ENCODE results near the gene CSF1.

Gene CSF1

GRCh38 chr1:109914587-109915240 lies 4.1 kb downstream of the CSF1 start:
- H2AFZ ChIP-seq (ENCODE audit: low read depth, low read length): no peak overlapping the region
- no peak for TF ChIP-seq CTCF (IDR thresholded peaks at IDR 0.05; ENCODE audit: low read depth, low read length)
- no peak for TF ChIP-seq EZH2phosphoT487 (IDR thresholded peaks at IDR 0.05; ENCODE audit: low read depth)
- no peaks in the 10 kb centered on the region for H3K4me1 ChIP-seq (ENCODE audit: low read length)
- H3K4me3 ChIP-seq (ENCODE audit: low read length): no peak overlapping the region
- no peaks in the 10 kb centered on the region for H3K27me3 ChIP-seq (ENCODE audit: low read depth, low read length)
- H3K4me2 ChIP-seq (ENCODE audit: low read length): no peak overlapping the region
- no peaks in the 10 kb centered on the region for H3K79me2 ChIP-seq (ENCODE audit: low read length)
- H3K36me3 ChIP-seq (replicated peaks; ENCODE audit: low read depth, low read length): no peaks in the 10 kb centered on the region
- no peak overlapping the region for H3K9ac ChIP-seq (ENCODE audit: low read length)
- no peaks in the 10 kb centered on the region for H4K20me1 ChIP-seq (ENCODE audit: insufficient read depth, low read length)
- no peaks in the 10 kb centered on the region for H3K9me3 ChIP-seq (ENCODE audit: insufficient read depth, low read length)
- no peak overlapping the region for H3K27ac ChIP-seq (ENCODE audit: low read length)

GRCh38 chr1:109917051-109917767 lies 6.6 kb downstream of the CSF1 start:
- Histone ChIP-seq H3K9ac (ENCODE audit: low read length) (no peak overlapping the region), H2AFZ (ENCODE audit: low read depth, low read length) (no peak overlapping the region), H3K79me2 (ENCODE audit: low read length) (no peaks in the 10 kb centered on the region), H3K4me2 (ENCODE audit: low read length) (no peak overlapping the region), H3K36me3 (replicated peaks; ENCODE audit: low read depth, low read length) (no peaks in the 10 kb centered on the region), H3K27ac (ENCODE audit: low read length) (no peak overlapping the region), H3K27me3 (ENCODE audit: low read depth, low read length) (no peaks in the 10 kb centered on the region), H4K20me1 (ENCODE audit: insufficient read depth, low read length) (no peaks in the 10 kb centered on the region), H3K4me3 (ENCODE audit: low read length) (no peak overlapping the region), H3K4me1 (ENCODE audit: low read length) (no peaks in the 10 kb centered on the region), H3K9me3 (ENCODE audit: insufficient read depth, low read length) (no peaks in the 10 kb centered on the region)
- no peak for TF ChIP-seq EZH2phosphoT487 (IDR thresholded peaks at IDR 0.05; ENCODE audit: low read depth)
- TF ChIP-seq CTCF (IDR thresholded peaks at IDR 0.05; ENCODE audit: low read depth, low read length): no peak

- Histone ChIP-seq H4K20me1 (ENCODE audit: insufficient read depth, low read length) (no peaks in the 10 kb centered on the region), H3K9me3 (ENCODE audit: insufficient read depth, low read length) (no peaks in the 10 kb centered on the region), H3K79me2 (ENCODE audit: low read length) (no peaks in the 10 kb centered on the region), H2AFZ (ENCODE audit: low read depth, low read length) (no peak overlapping the region), H3K27ac (ENCODE audit: low read length) (no peak overlapping the region), H3K27me3 (ENCODE audit: low read depth, low read length) (no peaks in the 10 kb centered on the region), H3K4me1 (ENCODE audit: low read length) (no peaks in the 10 kb centered on the region), H3K9ac (ENCODE audit: low read length) (no peak overlapping the region), H3K36me3 (replicated peaks; ENCODE audit: low read depth, low read length) (no peaks in the 10 kb centered on the region), H3K4me2 (ENCODE audit: low read length) (no peak overlapping the region), H3K4me3 (ENCODE audit: low read length) (no peak overlapping the region)
- TF ChIP-seq CTCF (IDR thresholded peaks at IDR 0.05; ENCODE audit: low read depth, low read length): no peak
- TF ChIP-seq EZH2phosphoT487 (IDR thresholded peaks at IDR 0.05; ENCODE audit: low read depth): no peak
Observed at GRCh38 chr1:109917768-109918606, 7.3 kb downstream of the CSF1 start.

GRCh38 chr1:109918671-109919070 lies 8.0 kb downstream of the CSF1 start:
- H3K27me3 ChIP-seq (ENCODE audit: low read depth, low read length): no peaks in the 10 kb centered on the region
- H3K36me3 ChIP-seq (replicated peaks; ENCODE audit: low read depth, low read length): no peaks in the 10 kb centered on the region
- no peak overlapping the region for H3K4me3 ChIP-seq (ENCODE audit: low read length)
- H3K9ac ChIP-seq (ENCODE audit: low read length): no peak overlapping the region
- 0 out of 2 replicates have a peak, but pooled peaks cover 2% of the 10 kb centered on the region for H3K4me1 ChIP-seq (ENCODE audit: low read length)
- no peak overlapping the region for H3K4me2 ChIP-seq (ENCODE audit: low read length)
- no peak overlapping the region for H3K27ac ChIP-seq (ENCODE audit: low read length)
- H4K20me1 ChIP-seq (ENCODE audit: insufficient read depth, low read length): no peaks in the 10 kb centered on the region
- no peak overlapping the region for H2AFZ ChIP-seq (ENCODE audit: low read depth, low read length)
- TF ChIP-seq CTCF (IDR thresholded peaks at IDR 0.05; ENCODE audit: low read depth, low read length) (no peak), EZH2phosphoT487 (IDR thresholded peaks at IDR 0.05; ENCODE audit: low read depth) (no peak)
- H3K79me2 ChIP-seq (ENCODE audit: low read length): peaks cover 1% of the 10 kb centered on the region; the same call in 1 of the 2 replicates
- H3K9me3 ChIP-seq (ENCODE audit: insufficient read depth, low read length): no peaks in the 10 kb centered on the region
